ENCODE measurements around the gene KIAA1958. TPM values are rescaled to one million over a fixed set of nuclear protein-coding genes. Genes with fewer than 3 reads are reported as not detected.

Gene KIAA1958
- total RNA-seq, 1 donor from 2014 or later: 12.2 TPM

Other genes starting within 250 kb of the KIAA1958 start
- 136 TPM for gene PTBP3, start 153.2 kb upstream of the KIAA1958 start, total RNA-seq
- gene HSDL2, start 106.7 kb upstream of the KIAA1958 start, total RNA-seq: 61.4 TPM
- 29.1 TPM for gene INIP, start 231.3 kb downstream of the KIAA1958 start, total RNA-seq